Measurements from ENCODE around the gene MDM2. TPM values are rescaled to one million over a fixed set of nuclear protein-coding genes. Genes with fewer than 3 reads are reported as not detected.

Gene MDM2
- total and polyA plus RNA-seq, 2 of the 8 experiments (the other 6 are each of a cell fraction or from before 2014, with no cell fraction given), result 15.1 to 115 TPM

- TF ChIP-seq MAFK (IDR thresholded peaks at IDR 0.05; ENCODE audit: low read depth, low read length), result no peak
- TF ChIP-seq GTF2F1 (IDR thresholded peaks at IDR 0.05; ENCODE audit: borderline replicate concordance, low read depth, low read length), result no peak
- TF ChIP-seq SP2 (IDR thresholded peaks at IDR 0.05; ENCODE audit: low read length), result no peak
These were observed 35.0 kb downstream of the MDM2 start (continued) for GRCh38 chr12:68842784-68843567.

Data from H1 (cell line).